ENCODE results near the gene SPON1.

DNA sequence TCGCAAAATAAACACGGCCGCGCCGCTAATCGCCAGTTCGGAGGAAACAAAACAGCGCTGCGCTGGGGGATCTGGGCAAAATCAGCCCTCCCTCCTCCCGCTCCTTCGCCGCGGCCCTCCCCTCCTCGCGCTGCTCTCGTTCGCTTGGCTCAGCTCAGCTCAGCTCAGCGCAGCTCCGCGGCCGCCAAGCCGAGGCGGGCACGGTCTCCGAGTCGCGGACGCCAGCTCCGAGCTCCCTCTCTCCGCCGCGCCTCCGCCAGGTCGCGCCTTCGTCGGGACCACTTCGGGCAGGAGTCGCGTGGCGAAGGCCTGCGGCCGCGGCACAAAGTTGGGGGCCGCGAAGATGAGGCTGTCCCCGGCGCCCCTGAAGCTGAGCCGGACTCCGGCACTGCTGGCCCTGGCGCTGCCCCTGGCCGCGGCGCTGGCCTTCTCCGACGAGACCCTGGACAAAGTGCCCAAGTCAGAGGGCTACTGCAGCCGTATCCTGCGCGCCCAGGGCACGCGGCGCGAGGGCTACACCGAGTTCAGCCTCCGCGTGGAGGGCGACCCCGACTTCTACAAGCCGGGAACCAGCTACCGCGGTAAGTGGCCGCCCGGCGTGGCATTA lies at the start of gene SPON1:
- TF ChIP-seq, protein P1, sequence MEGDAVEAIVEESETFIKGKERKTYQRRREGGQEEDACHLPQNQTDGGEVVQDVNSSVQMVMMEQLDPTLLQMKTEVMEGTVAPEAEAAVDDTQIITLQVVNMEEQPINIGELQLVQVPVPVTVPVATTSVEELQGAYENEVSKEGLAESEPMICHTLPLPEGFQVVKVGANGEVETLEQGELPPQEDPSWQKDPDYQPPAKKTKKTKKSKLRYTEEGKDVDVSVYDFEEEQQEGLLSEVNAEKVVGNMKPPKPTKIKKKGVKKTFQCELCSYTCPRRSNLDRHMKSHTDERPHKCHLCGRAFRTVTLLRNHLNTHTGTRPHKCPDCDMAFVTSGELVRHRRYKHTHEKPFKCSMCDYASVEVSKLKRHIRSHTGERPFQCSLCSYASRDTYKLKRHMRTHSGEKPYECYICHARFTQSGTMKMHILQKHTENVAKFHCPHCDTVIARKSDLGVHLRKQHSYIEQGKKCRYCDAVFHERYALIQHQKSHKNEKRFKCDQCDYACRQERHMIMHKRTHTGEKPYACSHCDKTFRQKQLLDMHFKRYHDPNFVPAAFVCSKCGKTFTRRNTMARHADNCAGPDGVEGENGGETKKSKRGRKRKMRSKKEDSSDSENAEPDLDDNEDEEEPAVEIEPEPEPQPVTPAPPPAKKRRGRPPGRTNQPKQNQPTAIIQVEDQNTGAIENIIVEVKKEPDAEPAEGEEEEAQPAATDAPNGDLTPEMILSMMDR (IDR thresholded peaks at IDR 0.05), result no peak
- TF ChIP-seq POLR2A (IDR thresholded peaks at IDR 0.05), result no peak
